Neuronal stem cell (in vitro differentiated cells): Measurements from ENCODE around the gene THADA.

Experiments used
- DNase-seq: peaks from one replicate; pipeline ENCODE4 v3.0.0-alpha.2; 2013; ENCODE audit warnings: low spot score
- H2AFZ ChIP-seq: one replicate; pipeline ENCODE4 v1.6.1; 2013; ENCODE audit warnings: mild to moderate bottlenecking, low read length, inconsistent platforms
- H2AK5ac ChIP-seq: 2 replicates; pipeline ENCODE4 v1.6.1; 2013; ENCODE audit warnings: low read depth, mild to moderate bottlenecking, inconsistent platforms, low read length, moderate library complexity, mixed read lengths
- H2BK120ac ChIP-seq: 2 replicates; pipeline ENCODE4 v1.6.1; 2013; ENCODE audit warnings: low read depth, mild to moderate bottlenecking, inconsistent platforms, low read length, moderate library complexity, mixed read lengths
- H2BK12ac ChIP-seq: one replicate; pipeline ENCODE4 v1.6.1; 2013; ENCODE audit warnings: low read length, inconsistent platforms
- H2BK15ac ChIP-seq: 2 replicates; pipeline ENCODE4 v1.6.1; 2013; ENCODE audit warnings: mild to moderate bottlenecking, low read length, inconsistent platforms, mixed read lengths
- H2BK5ac ChIP-seq: one replicate; pipeline ENCODE4 v1.6.1; 2013; ENCODE audit warnings: inconsistent platforms, mild to moderate bottlenecking, low read length, moderate library complexity
- H3K14ac ChIP-seq: one replicate; pipeline ENCODE4 v1.6.1; 2013; ENCODE audit warnings: low read length, inconsistent platforms
- H3K18ac ChIP-seq: 2 replicates; pipeline ENCODE4 v1.6.1; 2013; ENCODE audit warnings: low read length, inconsistent platforms
- H3K23ac ChIP-seq: 2 replicates; pipeline ENCODE4 v1.6.1; 2013; ENCODE audit warnings: low read depth, mild to moderate bottlenecking, mixed read lengths, low read length, inconsistent platforms; ENCODE audit not compliant: poor library complexity
- H3K27ac ChIP-seq: replicated peaks from 3 replicates; pipeline ENCODE4 v1.5.1; 2013; ENCODE audit warnings: low read length, inconsistent platforms
- H3K27me3 ChIP-seq, 3 experiments: 2 replicates each; pipeline ENCODE4 v1.6.1; 2013; ENCODE audit warnings: low read length in 3 of 3, mild to moderate bottlenecking in 2 of 3, inconsistent platforms in 1 of 3, low read depth in 1 of 3, mixed read lengths in 1 of 3, moderate library complexity in 1 of 3; ENCODE audit not compliant: control insufficient read depth in 3 of 3, insufficient read depth in 3 of 3
- H3K36me3 ChIP-seq, 2 donors: replicated peaks in 1 of 2; 2 replicates each; pipeline ENCODE4 v1.6.1; 2013; ENCODE audit warnings: low read length in 2 of 2; ENCODE audit not compliant: control insufficient read depth in 2 of 2, insufficient read depth in 2 of 2
- H3K4ac ChIP-seq: 2 replicates; pipeline ENCODE4 v1.6.1; 2013; ENCODE audit warnings: inconsistent platforms, mild to moderate bottlenecking, low read length, moderate library complexity
- H3K4me1 ChIP-seq, 2 donors: 1 replicate in 1 of 2; 2 replicates in 1 of 2; pipeline ENCODE4 v1.6.1; 2013; ENCODE audit warnings: low read length in 2 of 2, low read depth in 1 of 2; ENCODE audit not compliant: control insufficient read depth in 2 of 2, insufficient read depth in 1 of 2
- H3K4me2 ChIP-seq: one replicate; pipeline ENCODE4 v1.6.1; 2013; ENCODE audit warnings: mild to moderate bottlenecking, low read length, inconsistent platforms; ENCODE audit not compliant: insufficient read depth, poor library complexity, severe bottlenecking
- H3K4me3 ChIP-seq, 2 donors: 2 replicates each; pipeline ENCODE4 v1.5.1; 2013; ENCODE audit warnings: low read length in 2 of 2, mild to moderate bottlenecking in 2 of 2, inconsistent platforms in 1 of 2, moderate library complexity in 1 of 2
- H3K79me1 ChIP-seq: one replicate; pipeline ENCODE4 v1.6.1; 2013; ENCODE audit warnings: low read depth, mild to moderate bottlenecking, inconsistent platforms, low read length, moderate library complexity
- H3K9ac ChIP-seq: one replicate; pipeline ENCODE4 v1.6.1; 2013; ENCODE audit warnings: mild to moderate bottlenecking, low read depth, low read length, inconsistent platforms; ENCODE audit not compliant: poor library complexity
- H3K9me3 ChIP-seq, 2 donors: replicated peaks in 1 of 2; 2 replicates each; pipeline versions ENCODE3 to v1.6.1; 2013; ENCODE audit warnings: low read length in 2 of 2, mild to moderate bottlenecking in 2 of 2, inconsistent platforms in 1 of 2, low read depth in 1 of 2, mixed read lengths in 1 of 2, moderate library complexity in 1 of 2; ENCODE audit not compliant: control insufficient read depth in 2 of 2, insufficient read depth in 1 of 2
- H4K8ac ChIP-seq: one replicate; pipeline ENCODE4 v1.6.1; 2013; ENCODE audit warnings: low read depth, mild to moderate bottlenecking, inconsistent platforms, low read length, moderate library complexity
- H4K91ac ChIP-seq: one replicate; pipeline ENCODE4 v1.6.1; 2013; ENCODE audit warnings: low read length, low read depth, mild to moderate bottlenecking, inconsistent platforms; ENCODE audit not compliant: poor library complexity
- WGBS, 2 donors: extraction: QIAGEN DNeasy Blood & Tissue Kit; methylation state at CpG; one replicate each; pipeline ENCODE4 v1.1.7; 2013; ENCODE audit warnings: missing lambda C conversion rate in 2 of 2, mixed read lengths in 1 of 2; ENCODE audit not compliant: insufficient read length in 2 of 2, insufficient replicate concordance in 1 of 2; ENCODE audit errors: extremely low coverage in 2 of 2; 5-methylcytosine and 5-hydroxymethylcytosine counted together

THADA gene

DNA sequence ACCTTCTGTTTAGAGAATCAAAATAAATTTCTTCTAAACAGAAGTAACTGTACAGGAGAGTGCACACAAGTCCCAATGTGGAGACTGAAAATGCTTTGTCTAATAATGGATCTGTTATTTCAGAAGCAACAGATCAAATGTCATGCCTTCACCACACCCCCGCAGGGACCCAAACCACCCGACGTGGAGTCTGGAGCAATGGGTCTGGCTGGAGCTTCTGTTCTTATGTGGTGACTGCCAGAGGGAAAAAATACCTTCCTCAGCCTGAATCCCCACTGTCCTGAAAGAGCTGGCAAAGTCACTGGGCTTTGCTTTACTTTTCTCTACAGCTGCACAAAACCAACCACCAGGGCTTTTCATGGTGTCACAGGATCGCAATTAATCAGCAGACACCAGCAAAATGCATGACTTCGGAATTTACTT lies 250.4 kb downstream of the THADA start:
- Histone ChIP-seq H3K36me3 (no peaks in the 10 kb centered on the region), H2BK15ac (no peak overlapping the region), H3K27me3 (no peaks in the 10 kb centered on the region), H3K9ac (no peak overlapping the region), H3K4me1 (peaks cover 27 to 70% of the 10 kb centered on the region in 2 donors), H3K27ac (peak overlapping the region; percentile 60), H2BK5ac (no peak overlapping the region), H3K4ac (no peak overlapping the region), H3K18ac (no peak overlapping the region), H2AK5ac (no peak overlapping the region), H4K8ac (no peak overlapping the region), H2AFZ (peak overlapping the region; percentile 32), H3K23ac (no peak overlapping the region), H2BK120ac (no peak overlapping the region), H3K14ac (no peak overlapping the region), H2BK12ac (no peak overlapping the region), H3K4me3 (no peak overlapping the region), H3K79me1 (no peaks in the 10 kb centered on the region), H3K9me3 (no peaks in the 10 kb centered on the region), H4K91ac (no peak overlapping the region), H3K4me2 (no peak overlapping the region)
- DNase-seq, result no peak
- no CpG with 5 or more reads among the region's 5 CpGs for WGBS, 2 donors

DNA sequence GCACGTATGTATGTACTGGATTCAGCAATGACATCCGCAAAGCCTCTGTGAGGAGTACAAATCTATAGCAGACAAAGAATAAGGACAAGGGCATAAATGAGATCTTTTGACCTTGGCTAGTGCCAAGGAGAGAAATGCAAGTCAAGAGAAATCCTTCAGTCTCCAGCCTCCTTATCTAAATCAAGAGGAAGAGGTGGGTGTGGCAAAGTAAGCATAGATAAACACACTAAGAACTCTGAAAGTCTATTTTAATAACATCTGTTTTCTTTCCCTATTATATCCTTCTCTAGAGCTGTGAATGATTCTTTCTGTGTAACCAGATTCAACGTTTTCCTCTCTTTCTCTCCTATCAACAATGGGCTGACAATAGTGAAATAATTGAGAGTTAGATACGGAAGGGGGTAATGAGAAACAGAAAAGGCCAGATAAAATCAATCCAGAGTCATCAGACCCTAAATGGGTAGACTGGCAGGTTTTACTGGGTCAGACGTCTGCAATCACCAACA lies 250.9 kb downstream of the THADA start:
- H2BK5ac ChIP-seq, result no peak overlapping the region
- H4K8ac ChIP-seq, result no peak overlapping the region
- H4K91ac ChIP-seq, result no peak overlapping the region
- no peak overlapping the region for H3K4me2 ChIP-seq
- H3K4me3 ChIP-seq, result no peak overlapping the region
- no peaks in the 10 kb centered on the region for H3K27me3 ChIP-seq
- no peak for DNase-seq
- H3K9ac ChIP-seq, result no peak overlapping the region
- H3K79me1 ChIP-seq, result no peaks in the 10 kb centered on the region
- no peak overlapping the region for H3K4ac ChIP-seq
- no peak overlapping the region for H2AK5ac ChIP-seq
- WGBS, 2 donors, result no CpG with 5 or more reads among the region's 5 CpGs
- no peak overlapping the region for H3K18ac ChIP-seq
- H2AFZ ChIP-seq, result peak overlapping the region; percentile 32
- H2BK15ac ChIP-seq, result no peak overlapping the region
- no peak overlapping the region for H2BK12ac ChIP-seq
- H3K4me1 ChIP-seq, result peaks cover 27 to 70% of the 10 kb centered on the region in 2 donors
- no peak overlapping the region for H2BK120ac ChIP-seq
- H3K9me3 ChIP-seq, result no peaks in the 10 kb centered on the region
- no peak overlapping the region for H3K23ac ChIP-seq
- H3K36me3 ChIP-seq, result no peaks in the 10 kb centered on the region
- no peak overlapping the region for H3K14ac ChIP-seq
- H3K27ac ChIP-seq, result peak overlapping the region; percentile 60

DNA sequence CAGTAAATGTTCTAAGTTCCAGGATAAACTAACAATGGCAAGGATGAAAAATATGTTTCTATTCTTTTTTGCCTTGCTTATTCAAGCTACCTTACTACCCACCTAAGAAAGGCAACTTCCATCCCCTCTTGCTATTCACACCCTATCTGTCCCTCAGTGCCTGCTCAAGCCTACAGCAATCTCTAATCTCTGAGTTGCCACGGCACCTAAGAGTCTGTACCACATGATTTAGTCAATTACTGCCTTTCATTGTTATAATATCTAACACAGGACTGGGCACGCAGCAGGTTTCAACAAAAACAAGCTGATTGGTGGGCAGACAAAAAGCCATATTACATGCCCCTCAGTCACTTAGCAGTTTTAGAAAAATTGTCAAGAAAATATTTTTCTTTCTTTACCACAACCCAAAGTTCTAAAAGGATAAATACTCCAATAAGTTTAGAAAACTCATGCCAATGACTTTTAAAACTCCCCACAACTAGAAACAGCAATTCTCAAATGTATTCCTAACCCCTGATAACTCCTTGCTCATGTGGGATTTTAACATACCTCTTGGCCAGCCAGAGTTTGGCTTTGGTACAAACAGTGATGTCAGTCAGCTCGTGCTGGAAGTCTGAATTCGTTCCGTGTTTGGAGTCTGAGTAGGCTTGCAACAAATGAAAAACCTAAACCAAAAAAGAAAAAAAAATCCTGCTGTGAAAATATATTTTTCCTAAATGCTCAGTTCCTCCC lies 252.1 kb downstream of the THADA start:
- H3K36me3 ChIP-seq, result no peaks in the 10 kb centered on the region
- no peak overlapping the region for H4K8ac ChIP-seq
- no peaks in the 10 kb centered on the region for H3K9me3 ChIP-seq
- H3K4me1 ChIP-seq, result peaks cover 23 to 60% of the 10 kb centered on the region in 2 donors
- H3K18ac ChIP-seq, result no peak overlapping the region
- H2BK15ac ChIP-seq, result no peak overlapping the region
- no CpG with 5 or more reads among the region's 5 CpGs for WGBS, 2 donors
- H3K27ac ChIP-seq, result no peak overlapping the region
- no peak overlapping the region for H3K4me2 ChIP-seq
- H2BK12ac ChIP-seq, result no peak overlapping the region
- H4K91ac ChIP-seq, result no peak overlapping the region
- H3K14ac ChIP-seq, result no peak overlapping the region
- H2BK5ac ChIP-seq, result no peak overlapping the region
- no peak overlapping the region for H2AFZ ChIP-seq
- H3K9ac ChIP-seq, result no peak overlapping the region
- no peaks in the 10 kb centered on the region for H3K79me1 ChIP-seq
- no peak overlapping the region for H2AK5ac ChIP-seq
- H3K4me3 ChIP-seq, result no peak overlapping the region
- no peak overlapping the region for H2BK120ac ChIP-seq
- no peak for DNase-seq
- H3K23ac ChIP-seq, result no peak overlapping the region
- H3K4ac ChIP-seq, result no peak overlapping the region
- no peaks in the 10 kb centered on the region for H3K27me3 ChIP-seq

DNA sequence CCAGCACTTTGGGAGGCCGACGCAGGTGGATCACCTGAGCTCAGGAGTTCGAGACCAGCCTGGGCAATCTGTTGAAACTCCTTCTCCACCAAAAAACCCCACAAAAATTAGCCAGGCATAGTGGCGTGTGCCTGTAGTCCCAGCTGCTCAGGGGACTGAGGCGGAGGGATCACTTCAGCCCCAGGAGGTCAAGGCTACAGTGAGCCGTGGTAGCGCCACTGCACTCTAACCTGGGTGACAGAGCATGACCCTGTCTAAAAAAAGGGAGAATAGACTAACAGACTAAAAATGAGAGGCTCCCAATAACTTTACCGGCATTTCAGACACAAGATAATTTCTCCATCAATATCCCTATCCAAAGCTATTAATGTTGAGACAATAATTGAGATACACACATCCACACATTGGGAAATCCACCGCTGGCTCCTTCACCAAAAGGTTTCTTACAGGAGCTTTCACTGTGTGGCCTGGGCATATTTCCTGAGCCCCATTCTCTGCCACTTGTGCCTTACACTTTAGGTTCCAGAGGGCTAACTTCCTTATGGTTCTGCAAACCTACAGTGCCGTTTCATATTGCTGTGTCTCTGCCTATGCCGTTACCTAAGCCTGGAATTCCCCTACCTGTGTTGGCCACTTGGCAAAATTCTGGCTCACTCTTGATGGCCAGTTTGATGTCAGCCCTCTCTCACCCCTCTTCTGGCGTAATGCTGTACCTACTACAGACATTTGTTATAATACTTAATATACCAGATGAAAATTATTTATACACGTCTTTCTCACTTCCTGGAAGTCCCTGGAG lies 253.7 kb downstream of the THADA start:
- no peak overlapping the region for H3K4me2 ChIP-seq
- no peak overlapping the region for H2BK120ac ChIP-seq
- no peaks in the 10 kb centered on the region for H3K79me1 ChIP-seq
- no peak overlapping the region for H2BK12ac ChIP-seq
- H3K9ac ChIP-seq, result no peak overlapping the region
- DNase-seq, result no peak
- no peak overlapping the region for H3K27ac ChIP-seq
- H3K14ac ChIP-seq, result no peak overlapping the region
- no peak overlapping the region for H2AFZ ChIP-seq
- H3K4ac ChIP-seq, result no peak overlapping the region
- no peak overlapping the region for H2BK15ac ChIP-seq
- H2BK5ac ChIP-seq, result no peak overlapping the region
- no peaks in the 10 kb centered on the region for H3K36me3 ChIP-seq
- H3K9me3 ChIP-seq, result no peaks in the 10 kb centered on the region
- H3K18ac ChIP-seq, result no peak overlapping the region
- H3K23ac ChIP-seq, result no peak overlapping the region
- H4K8ac ChIP-seq, result no peak overlapping the region
- no peak overlapping the region for H4K91ac ChIP-seq
- no peaks in the 10 kb centered on the region for H3K27me3 ChIP-seq
- no CpG with 5 or more reads among the region's 13 CpGs for whole genome bisulfite sequencing, 2 donors
- H2AK5ac ChIP-seq, result no peak overlapping the region
- no peak overlapping the region for H3K4me3 ChIP-seq
- H3K4me1 ChIP-seq, result peaks cover 21 to 51% of the 10 kb centered on the region in 2 donors
